GM21825 (cell line): ENCODE results near the gene INPP5F.
A peak's percentile ranks its signal among the peaks of the same experiment; 100 is the strongest.

Experiments
- ATAC-seq: cut with Tn5 transposase; IDR thresholded peaks from one replicate; pipeline ENCODE4 v1.9.1; 2021; ENCODE audit warnings: mild to moderate bottlenecking, moderate library complexity; ENCODE audit not compliant: unreplicated experiment

Gene INPP5F

DNA sequence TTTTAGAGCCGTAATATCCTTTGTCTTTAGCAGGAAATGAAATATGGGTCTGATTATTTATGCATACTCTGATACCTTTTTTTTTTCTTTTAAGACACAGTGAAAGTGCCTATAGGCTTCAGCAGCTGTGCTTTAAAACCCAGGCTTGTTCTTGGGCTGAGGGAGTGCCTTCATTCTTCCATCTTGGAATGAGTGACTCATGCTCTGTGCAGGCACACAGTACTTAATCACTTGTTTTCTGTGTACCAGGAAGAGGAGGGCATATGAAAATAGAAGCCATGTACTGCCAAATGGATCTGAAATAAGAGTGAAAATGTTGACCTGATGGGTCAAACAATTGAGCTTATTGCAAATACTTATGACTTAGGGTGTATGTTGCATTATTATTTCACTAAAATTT lies 12.0 kb downstream of the INPP5F start:
- ATAC-seq, result no peak

DNA sequence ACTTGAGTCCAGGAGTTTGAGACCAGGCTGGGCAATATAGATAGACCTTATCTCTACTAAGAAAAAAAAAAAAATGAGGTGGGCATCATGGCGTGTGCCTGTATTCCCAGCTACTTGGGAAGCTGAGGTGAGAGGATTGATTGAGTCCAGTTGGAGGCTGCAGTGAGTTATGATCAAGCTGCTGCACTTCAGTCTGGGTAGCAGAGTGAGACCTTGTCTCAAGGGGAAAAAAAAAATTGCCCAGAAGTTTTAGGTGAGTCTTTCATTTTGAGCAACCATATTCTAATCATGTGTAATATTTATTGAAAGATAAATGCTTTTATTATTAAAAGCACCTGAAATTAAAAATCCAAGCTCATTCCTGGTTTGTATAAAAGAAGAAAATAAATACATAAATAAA lies 13.1 kb downstream of the INPP5F start:
- ATAC-seq, result no peak

DNA sequence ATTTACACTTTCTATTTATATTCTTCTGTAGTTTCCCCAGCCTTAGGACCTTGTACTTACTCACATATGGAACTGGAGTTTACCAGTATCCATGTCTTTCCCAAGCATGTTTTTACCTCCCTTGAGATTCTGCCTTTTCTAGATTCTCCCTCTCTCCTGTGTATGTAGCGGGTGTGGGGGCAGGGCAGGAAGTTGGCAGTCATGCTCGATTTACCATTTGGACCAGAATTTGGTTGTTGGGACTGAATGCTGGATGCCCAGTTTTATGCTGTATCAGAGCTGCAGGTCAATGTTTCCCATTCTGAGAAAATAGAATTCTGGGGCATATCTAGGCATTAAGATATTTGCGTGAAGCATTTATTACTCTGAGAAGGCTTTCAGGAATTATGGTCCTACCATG lies 14.2 kb downstream of the INPP5F start:
- ATAC-seq, result no peak

DNA sequence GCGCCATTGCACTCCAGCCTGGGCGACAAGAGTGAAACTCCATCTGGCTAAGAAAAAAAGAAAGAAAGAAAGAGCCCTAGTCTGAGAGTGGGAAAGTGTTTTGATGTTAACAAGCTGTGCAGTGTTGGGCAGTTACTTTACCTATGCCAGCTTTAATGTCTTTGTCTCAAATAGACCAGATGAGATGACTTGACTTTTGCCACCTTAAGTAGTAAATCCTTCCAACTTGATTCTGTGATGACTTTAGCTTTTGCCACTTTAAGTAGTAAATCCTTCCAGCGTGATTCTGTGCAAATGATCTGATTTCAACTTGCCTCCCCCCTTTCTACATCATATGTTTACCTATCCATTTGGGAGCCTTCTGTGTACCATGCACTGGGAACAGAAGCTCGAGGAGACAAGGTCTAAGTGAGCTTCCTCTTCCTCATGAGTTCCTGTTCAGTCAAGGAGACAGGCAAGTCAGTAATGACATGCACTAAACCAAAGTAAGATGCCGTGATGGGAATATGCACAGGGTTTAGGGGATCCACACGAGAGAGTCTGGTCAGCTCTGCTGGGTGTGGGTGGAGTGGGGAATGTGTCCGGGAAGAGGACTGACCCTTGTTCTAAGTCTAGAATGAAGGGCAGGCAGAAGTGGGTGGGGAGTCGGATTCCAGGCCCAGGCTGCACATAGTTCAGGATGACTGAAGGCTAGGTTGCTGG lies 17.2 kb downstream of the INPP5F start:
- no peak for ATAC-seq

DNA sequence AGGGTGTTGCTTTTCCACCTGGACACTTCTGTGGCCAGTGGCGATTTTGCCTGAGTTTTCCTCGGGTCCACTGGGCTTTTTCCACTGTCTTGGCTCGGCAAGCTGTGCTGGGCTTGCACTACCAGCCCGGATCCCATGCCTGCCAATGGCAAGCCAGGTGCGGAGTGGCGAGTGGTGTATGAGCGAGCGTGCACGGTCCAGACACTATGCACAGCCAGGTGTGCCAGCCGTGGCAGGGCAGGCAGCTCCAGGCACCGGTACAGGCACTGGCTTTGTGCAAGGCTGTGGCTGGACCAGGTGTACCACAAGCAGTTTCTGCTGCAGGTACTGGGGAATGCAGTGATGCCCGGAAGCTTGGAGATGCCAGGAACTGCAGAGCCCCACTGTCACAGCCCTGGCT lies 22.1 kb downstream of the INPP5F start:
- ATAC-seq, result no peak

DNA sequence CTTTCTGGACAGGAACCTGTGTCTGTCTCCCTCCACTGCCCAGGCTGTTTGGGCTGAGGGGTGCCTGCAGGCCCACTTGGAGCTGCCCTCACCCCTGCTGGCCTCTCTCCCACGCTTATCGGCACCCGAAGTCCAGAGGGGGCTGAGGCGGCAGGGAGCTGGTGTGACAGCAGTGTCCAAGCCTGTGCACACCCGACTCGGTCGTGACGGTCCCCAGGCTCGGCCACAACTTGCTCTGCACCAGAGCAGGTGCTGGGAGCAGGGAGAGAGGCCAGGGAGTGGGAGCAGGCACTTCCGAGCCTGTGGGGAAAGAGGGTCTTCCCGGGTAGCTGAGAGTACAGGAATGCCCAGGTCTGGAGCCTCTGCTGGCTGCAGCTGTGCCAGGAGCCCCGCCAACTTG lies 23.0 kb downstream of the INPP5F start:
- ATAC-seq, result no peak

DNA sequence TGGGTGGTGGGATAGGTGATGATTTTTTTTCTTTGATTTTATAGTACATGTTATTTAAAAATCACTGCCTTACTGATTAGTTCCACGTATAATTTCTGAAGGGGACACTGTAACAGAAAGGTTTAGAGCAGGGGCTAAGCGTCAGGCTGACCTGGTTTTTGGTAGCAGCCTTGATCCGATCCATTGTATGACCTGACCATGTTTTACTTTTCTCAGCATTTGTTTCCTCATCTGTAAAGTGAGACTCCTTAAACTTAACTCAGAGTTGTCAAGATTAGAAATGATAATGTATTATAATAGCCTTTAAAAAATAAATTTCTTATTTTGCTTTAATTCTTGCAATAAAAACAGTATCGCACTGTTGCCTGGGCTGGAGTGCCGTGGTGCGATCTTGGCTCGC lies 23.6 kb downstream of the INPP5F start:
- ATAC-seq, result no peak

DNA sequence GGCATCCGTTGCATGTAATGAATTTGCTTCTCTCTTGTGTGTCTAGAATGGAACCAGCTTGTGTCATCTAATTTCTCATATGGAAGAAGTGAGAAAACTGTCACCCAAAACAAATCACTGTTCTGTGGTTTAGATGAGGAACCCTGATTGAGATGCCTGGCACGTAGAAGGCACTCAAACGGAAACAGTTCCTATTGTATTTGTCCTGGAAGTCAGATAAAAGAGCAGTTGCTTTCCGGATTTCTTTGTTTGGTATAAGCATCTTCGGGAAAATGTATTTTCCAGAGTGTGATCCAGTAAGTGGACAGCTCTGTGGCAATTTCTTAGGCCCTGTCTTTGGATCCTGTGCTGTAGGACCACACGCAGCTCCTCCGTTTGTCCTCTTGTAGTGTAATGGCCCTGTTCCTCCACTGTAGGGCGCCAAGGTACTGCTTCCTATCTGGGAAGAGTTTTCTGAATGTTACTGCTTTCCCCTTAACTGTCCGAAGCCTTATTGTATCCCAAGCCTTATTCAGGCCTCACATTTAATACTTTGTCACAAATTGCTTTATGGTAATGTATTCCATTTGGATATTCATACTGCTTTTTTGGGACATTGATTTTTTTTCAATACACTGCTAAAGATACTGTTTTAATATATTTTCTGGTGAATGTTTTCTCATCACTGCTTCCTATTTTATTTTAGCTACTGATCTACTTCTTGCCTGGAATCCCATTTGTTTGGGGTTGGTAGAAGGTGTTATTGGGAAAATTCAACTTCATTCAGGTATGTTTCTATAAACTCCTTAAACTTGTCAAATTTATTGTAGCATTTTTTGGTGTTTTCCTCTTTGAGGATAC lies 24.8 kb downstream of the INPP5F start:
- ATAC-seq, result peak; percentile 80

DNA sequence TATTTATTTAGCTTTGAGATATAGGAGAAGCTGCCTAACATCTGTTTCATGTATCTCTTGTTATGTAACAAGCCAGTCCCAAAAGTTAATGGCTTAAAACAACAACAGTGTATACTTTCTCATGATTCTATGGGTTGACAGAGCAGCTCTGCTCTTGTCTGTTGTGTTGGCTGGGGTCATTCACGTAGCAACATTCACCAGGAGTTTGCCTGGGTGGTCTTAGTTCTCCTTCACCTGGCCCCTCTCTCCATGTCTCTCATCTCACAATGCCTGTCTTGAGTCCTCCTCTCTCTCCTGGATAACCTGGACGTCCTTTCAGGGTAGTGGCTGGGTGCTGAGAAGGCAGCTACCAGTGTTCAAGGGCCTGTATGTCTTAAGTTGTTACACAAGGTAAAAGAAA lies 27.5 kb downstream of the INPP5F start:
- no peak for ATAC-seq

DNA sequence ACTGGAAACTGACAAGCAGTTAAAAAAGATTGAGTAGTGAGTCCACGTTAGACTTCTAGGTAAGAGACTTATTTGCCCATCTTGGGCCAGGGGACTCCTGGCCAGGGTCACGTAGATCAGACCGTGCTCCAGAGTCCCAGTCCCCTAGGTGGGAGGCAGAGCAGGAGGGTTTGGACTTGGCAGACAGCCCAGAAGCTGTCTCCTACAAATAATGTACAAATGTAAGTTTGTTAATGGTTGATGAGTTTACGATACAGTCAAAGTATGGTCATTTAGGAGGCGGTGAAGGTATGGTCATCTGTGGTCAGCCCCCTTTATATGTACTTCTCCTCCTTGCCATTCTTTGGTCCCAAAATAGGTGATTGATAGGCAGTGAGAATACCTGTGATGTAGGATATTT lies 28.2 kb downstream of the INPP5F start:
- ATAC-seq, result no peak

DNA sequence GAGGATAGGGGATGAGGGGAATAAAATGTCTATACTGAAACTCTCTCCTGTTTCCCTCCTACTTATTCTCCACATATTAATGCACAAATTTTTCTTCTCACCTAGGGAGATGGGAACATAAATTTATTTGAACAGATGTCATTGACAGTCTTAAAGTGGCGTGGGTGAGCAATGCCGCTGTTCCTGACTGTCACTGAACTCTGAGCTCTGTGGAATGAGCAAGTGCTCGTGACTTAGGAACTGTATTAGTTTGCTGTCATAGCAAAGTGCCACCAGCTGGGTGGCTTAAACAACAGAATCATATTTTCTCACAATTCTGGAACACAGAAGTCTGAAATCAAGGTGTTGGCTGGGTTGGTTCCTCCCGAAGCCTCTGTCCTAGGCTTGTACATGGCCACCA lies 29.1 kb downstream of the INPP5F start:
- ATAC-seq, result no peak

DNA sequence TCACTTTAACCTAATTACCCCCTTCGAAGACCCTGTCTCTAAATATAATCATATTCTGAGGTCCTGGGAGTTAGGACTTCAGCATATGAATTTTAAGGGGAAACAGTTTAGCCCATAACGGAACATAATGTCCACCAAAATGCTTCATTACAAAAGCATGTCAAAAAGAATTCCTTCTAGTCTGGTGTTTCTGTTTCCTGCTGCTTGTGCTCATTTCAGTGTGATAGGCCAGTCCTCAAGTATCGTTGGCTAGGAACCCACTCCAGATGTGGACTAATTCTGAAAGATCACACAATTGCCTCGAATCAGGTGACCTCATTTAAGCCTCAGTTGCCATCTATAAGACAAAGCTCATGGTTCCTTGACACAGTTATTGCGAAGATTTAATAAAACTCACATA lies 29.6 kb downstream of the INPP5F start:
- no peak for ATAC-seq

DNA sequence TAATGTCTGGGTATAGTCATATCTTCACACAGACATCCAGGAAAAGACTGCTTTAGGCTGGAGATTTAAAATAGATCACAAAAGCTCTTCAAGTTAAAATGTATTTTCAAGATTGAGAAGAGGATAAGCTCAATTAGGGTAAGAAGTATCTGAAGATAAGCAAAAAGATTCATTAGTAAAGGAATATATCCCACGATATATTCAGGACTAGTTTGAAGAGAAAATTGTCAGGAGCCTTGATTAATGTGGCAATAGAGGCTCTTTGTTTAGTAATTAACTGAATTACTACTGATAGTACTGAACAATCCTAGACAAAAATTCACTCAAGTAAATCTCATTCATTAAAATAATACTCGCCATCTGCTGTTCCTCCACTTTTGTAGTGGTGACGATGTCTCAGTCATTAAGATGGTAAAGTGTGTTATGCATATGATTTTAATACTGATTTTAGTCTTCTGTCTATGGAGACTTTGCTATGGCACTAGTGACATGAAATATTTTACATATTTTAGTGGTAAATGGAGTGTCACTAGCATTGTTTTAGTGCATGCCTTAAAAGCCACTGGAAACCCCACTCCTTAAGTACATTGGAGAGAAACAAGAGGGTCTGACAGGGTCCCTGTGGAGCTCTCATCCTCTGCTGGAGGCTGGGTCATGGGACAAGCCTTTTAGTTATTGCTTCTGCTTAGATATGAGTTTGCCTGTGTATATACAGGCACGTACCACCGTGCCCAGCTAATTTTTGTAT lies 32.8 kb downstream of the INPP5F start:
- ATAC-seq, result no peak

DNA sequence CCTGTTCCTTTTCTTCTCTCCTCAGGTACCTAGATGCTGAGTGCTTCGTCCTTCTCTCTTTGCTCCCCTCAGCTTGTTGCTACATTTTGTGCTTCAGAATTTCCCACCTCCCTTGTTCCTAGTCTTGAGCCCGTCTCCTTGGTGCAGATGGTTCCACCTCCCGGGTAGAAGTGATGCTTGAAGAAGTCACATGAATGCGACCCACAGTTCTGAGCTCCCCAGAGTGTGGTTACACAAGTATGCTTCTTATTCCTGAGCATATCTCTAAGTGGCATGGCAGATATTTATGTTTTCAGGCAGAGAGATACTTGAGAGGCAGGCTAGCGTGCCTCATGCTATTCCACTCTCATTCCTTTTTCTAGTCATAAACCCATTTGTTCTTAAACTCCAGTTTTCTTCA lies 34.0 kb downstream of the INPP5F start:
- no peak for ATAC-seq

DNA sequence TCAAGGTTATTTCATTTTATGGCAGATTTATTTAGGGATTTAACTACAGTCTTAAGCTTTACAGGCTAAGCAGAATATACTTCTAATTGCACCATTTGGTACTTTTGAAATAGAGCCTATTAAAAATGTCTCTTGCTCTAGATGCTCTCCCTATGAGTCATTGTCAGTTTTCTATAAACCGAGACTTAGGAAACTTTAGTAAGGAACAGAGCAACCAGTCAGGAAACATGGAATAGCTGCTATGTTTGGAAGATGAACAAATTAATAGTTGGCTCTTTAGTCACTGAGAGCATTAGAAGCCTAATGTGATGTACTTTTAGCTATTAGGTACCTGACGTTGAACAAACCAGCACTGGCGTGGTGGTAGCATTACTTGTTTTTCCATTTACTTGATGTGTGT lies 35.3 kb downstream of the INPP5F start:
- ATAC-seq, result no peak

DNA sequence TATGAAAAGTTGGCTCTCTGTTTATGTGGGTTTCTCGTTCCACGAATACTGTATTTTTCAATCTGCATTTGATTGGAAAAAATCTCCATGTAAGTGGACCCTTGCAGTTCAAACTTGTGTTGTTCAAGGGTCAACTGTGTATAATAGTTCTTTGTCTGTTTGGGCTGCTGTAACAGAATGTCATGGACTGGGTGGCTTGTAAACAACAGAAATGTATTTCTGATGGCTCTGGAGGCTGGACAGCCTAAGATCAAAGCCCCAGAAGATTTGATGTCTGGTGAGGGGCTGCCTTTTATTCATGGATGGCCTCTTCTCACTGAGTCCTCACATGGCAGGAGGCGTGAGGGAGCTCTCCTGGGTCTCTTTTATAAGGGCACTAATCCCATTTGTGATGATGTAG lies 36.2 kb downstream of the INPP5F start:
- ATAC-seq, result no peak

DNA sequence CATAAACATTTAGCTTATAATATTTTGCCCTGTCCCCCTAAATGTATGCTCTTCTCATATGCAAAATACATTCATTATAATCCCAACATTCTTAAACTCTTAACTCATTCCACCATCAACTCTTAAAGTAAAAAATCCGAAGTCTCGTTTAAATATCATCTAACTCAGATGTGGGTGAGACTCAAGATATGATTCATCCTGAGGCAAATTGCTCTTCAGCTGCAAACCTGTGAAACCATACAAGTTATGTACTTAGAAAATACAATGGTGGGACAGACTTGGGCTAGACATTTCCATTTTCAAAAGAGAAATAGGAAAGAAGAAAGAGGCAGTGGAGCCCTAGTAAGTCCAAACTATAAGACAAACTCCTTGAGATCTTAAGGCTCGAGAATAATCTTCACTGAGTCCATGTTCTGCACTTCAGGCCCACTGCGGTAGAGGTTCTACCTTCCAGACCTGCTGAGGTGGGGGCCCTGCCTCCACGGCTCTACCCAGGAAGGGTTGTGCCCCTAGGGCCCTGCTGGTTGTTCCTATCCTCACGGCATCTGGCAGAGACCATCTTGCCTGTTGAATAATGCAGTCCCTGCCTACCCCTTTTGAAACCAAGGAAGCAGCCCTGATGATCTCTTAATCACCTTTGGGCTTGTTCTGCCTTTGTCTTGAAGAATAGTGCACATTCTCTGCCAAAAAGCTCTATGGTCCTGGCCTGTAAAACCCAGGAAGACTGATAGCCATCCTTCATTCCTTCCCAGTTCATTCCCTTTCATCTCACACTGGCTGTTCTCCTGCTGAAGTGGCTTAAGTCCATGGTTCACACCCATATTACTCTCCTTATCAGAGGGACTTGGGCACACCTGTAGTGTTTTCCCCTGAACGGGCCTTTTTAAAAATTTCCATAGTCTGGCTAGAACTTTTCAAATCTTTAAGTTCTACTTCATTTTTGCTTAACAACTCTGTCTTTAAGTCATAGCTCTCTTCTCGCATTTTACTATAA lies 37.3 kb downstream of the INPP5F start:
- no peak for ATAC-seq

DNA sequence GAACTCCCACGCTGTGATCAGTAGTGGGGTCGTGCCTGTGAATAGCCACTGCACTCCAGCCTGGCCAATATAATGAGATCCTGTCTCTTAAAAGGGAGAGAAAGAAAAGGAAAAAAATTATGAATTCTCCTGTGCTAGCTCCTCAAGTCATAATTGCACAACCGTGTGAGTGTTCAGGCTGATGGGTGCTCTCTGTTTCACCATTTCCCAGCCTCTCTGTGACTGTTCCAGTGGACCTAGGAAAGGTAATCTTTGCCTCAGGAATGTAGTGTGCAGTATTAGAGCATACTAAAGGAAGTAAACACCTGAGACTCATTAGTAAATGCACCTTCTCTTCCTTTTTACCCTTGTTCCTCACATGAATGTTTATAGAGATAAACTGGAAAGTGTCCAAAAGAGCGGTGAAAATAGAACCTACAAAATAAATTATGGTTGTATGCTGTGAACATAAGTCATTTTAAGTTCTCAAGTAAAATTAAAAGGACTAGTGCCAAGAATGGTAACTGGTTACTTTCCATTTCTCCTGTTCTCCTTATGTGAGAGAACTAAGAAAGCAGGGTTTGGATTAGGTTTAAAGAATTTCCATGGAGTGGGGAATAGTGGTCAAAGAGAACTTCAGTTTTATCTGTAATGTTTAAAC lies 42.7 kb downstream of the INPP5F start:
- no peak for ATAC-seq

DNA sequence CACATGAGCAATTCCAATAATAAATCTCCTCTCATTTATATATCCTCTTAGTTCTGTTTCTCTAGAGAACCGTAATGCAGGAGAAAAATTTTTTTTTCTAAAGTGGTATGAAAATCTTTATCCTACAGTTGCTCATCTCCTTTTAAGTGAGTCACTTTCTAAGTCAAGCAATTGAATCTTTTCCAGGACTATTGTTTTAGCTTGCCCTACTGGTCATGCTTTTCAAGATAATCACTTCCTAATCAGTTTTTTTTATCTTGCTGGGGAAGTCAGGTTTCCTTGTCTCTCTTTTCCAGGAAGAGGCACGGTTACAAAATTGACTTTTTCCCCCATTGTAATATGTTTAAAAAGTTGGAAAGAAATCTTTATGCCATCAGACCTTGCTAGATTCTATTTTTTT lies 44.0 kb downstream of the INPP5F start:
- ATAC-seq, result no peak

DNA sequence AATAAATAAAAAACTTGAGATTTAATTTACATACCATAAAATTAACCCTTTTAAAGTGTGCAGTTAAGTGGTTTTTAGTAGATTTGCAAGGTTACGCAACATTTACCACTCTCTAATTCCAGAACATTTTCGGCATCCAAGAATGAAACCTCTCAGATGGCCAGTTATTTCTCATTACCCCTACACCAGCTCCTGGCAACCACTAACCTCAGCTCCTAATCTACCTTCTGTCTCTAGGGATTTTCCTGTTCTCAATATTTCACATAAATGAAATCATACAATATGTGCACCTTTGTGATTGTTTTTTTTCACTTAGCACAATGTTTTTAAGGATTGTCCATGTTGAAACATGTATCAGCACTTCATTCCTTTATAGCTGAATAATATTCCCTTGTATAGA lies 45.1 kb downstream of the INPP5F start:
- ATAC-seq, result no peak
